HAP-1 (cell line): ENCODE measurements around the gene UBE2B.
"Not testable (repeated sequence)": the region's sequence is repeated elsewhere in the genome, so short reads cannot be mapped to it uniquely, and the experiment has no call there.

Experiments used
- DNase-seq, 2 experiments: peaks; one replicate each; pipeline ENCODE4 v3.0.0-alpha.2; 2016 to 2020; ENCODE audit warnings: low spot score in 2 of 2
- H3K27me3 ChIP-seq: fragments of 250-450 bp; sonication (Bioruptor Pico); 2 replicates; pipeline ENCODE4 v1.5.1; 2020; ENCODE audit warnings: low read depth, mild to moderate bottlenecking, moderate library complexity
- H3K36me3 ChIP-seq: fragments of 250-450 bp; sonication (Bioruptor Pico); replicated peaks from 2 replicates; pipeline ENCODE4 v1.5.1; 2020; ENCODE audit warnings: mild to moderate bottlenecking
- H3K4me1 ChIP-seq: fragments of 250-450 bp; sonication (Bioruptor Pico); 2 replicates; pipeline ENCODE4 v1.5.1; 2020; ENCODE audit warnings: mild to moderate bottlenecking
- H3K4me3 ChIP-seq: fragments of 250-450 bp; sonication (Bioruptor Pico); 2 replicates; pipeline ENCODE4 v1.5.1; 2020; ENCODE audit warnings: mild to moderate bottlenecking, moderate library complexity
- H3K9me3 ChIP-seq: fragments of 250-450 bp; sonication (Bioruptor Pico); 2 replicates; pipeline ENCODE4 v1.5.1; 2020; ENCODE audit warnings: mild to moderate bottlenecking, moderate library complexity
- in situ Hi-C: fragments of 300-500 bp; cut with MboI; formaldehyde crosslinking; loops from 3 replicates; pipeline ENCODE4 v1.14.3; 2020; ENCODE audit warnings: low sequenced_read_pairs, inconsistent platforms, mixed read lengths

UBE2B gene

DNA sequence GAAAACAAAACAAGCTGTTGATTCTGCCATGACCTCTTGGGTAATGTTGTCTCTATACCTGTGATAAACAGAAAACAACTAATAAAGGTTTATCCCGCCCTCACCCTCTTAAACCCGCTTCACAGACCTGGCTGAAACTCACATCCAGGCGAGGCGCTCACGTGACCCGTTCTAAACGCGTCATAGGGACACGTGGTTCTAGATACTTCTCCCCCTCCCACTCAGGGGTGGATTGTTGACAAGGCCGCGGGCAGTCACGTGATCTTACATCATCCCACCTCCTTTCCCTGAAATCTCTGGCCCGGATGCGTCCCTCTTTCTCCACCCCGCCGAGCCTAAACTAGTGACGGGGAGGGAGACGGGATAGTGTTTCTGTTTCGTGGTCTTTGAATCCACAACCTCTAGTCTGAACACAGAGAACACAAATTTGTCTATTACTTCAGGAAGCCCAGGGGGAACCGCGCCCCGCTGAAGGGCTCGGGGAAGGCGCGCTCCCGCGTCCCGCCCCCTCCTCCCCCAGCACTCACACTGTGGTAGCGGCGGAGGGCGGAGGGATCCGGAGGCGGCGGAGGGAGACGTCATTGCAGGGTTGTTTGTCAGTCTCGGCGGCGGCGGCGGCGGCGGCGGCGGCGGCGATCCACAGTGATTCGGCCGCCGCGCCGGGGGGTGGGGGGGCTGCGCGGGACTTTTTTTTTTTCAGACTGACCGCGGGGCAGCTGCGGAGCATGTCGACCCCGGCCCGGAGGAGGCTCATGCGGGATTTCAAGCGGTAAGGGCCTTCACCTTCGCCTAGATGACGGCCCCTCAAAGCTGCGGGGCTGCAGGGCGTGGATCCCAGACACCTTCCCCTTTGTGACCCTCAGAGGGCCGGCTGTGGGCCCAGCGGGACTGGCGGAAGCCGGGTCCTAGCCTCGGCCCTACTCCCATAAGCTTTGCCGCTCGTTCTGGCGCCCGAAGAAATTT, at the start of gene UBE2B:
Gene UBE2B, plus strand, starts transcription at position 699 of the 963 bp plus-strand sequence. Its CDS starts 27 bp downstream, at position 726.
- no peaks in the 10 kb centered on the region for H3K27me3 ChIP-seq
- in situ Hi-C loops, result loop anchor here (5.0 kb wide), 1 partner anchor 156 kb away; the partner anchor contains the start of gene JADE2
- H3K36me3 ChIP-seq, result peaks cover 6% of the 10 kb centered on the region
- H3K4me3 ChIP-seq, result peak within 1 kb of the TSS; percentile 94
- H3K4me1 ChIP-seq, result peaks cover 5% of the 10 kb centered on the region
- H3K9me3 ChIP-seq, result no peaks in the 10 kb centered on the region
- peak; percentile 98 for DNase-seq

- in situ Hi-C loops, result no loop called here
Measured at GRCh38 chr5:134327327-134327726, 44.0 kb upstream of the UBE2B start.

GRCh38 chr5:134328619-134329018, 42.8 kb upstream of the UBE2B start:
- Histone ChIP-seq H3K9me3 (no peaks in the 10 kb centered on the region; the same call in 1 of the 2 replicates), H3K27me3 (no peaks in the 10 kb centered on the region), H3K4me1 (no peaks in the 10 kb centered on the region), H3K36me3 (no peaks in the 10 kb centered on the region), H3K4me3 (no peak overlapping the region)
- in situ Hi-C loops, result no loop called here
- no peak for DNase-seq

More at GRCh38 chr5:134327327-134327726, 44.0 kb upstream of the UBE2B start:
- H3K27me3 ChIP-seq, result no peaks in the 10 kb centered on the region
- H3K9me3 ChIP-seq, result no peaks in the 10 kb centered on the region; the same call in 1 of the 2 replicates
- no peak overlapping the region for H3K4me3 ChIP-seq
- H3K36me3 ChIP-seq, result no peaks in the 10 kb centered on the region
- peak in 1 of 2 experiments; percentile 38 for DNase-seq
- no peaks in the 10 kb centered on the region for H3K4me1 ChIP-seq

GRCh38 chr5:134336833-134337232, 34.5 kb upstream of the UBE2B start:
- H3K36me3 ChIP-seq, DNase-seq, H3K9me3 ChIP-seq, in situ Hi-C loops, H3K4me3 ChIP-seq, H3K4me1 ChIP-seq, H3K27me3 ChIP-seq: not testable (repeated sequence)

DNA sequence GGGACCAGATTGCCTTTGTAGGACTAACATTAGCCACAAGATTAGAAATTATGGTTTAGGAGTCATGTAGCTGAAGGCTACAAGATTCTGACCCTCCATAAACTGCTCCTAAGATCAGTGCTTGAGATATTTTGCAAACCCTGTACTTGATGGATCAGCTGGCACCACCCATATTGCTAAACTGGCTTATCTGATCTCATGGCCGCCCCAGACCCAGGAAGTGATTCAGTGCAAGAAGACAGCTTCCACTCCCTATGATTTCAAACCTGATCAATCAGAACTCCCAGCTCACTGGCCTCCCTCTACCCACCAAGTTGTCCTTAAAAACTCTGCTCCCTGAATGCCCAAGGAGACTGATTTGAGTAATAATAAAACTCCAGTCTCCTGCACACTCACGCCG, 27.9 kb upstream of the UBE2B start:
- H3K27me3 ChIP-seq, in situ Hi-C loops, H3K4me1 ChIP-seq, H3K36me3 ChIP-seq, H3K4me3 ChIP-seq, DNase-seq, H3K9me3 ChIP-seq: not testable (repeated sequence)

- in situ Hi-C loops, H3K4me3 ChIP-seq: not testable (repeated sequence)
Measured at GRCh38 chr5:134345476-134345875, 25.9 kb upstream of the UBE2B start.

GRCh38 chr5:134345996-134346395, 25.4 kb upstream of the UBE2B start:
- Histone ChIP-seq H3K9me3 (no peaks in the 10 kb centered on the region), H3K4me3 (no peak overlapping the region), H3K4me1 (no peaks in the 10 kb centered on the region), H3K27me3 (no peaks in the 10 kb centered on the region), H3K36me3 (no peaks in the 10 kb centered on the region)
- in situ Hi-C loops, result no loop called here
- no peak for DNase-seq

More at GRCh38 chr5:134345476-134345875, 25.9 kb upstream of the UBE2B start:
- H3K36me3 ChIP-seq, H3K9me3 ChIP-seq, H3K27me3 ChIP-seq, H3K4me1 ChIP-seq, DNase-seq: not testable (repeated sequence)

GRCh38 chr5:134349463-134349862, 21.9 kb upstream of the UBE2B start:
- Histone ChIP-seq H3K27me3 (no peaks in the 10 kb centered on the region), H3K9me3 (no peaks in the 10 kb centered on the region), H3K4me3 (no peak overlapping the region), H3K36me3 (no peaks in the 10 kb centered on the region), H3K4me1 (no peaks in the 10 kb centered on the region)
- in situ Hi-C loops, result no loop called here
- no peak for DNase-seq

GRCh38 chr5:134355681-134356080, 15.7 kb upstream of the UBE2B start:
- DNase-seq, result no peak
- Histone ChIP-seq H3K9me3 (no peaks in the 10 kb centered on the region), H3K36me3 (no peaks in the 10 kb centered on the region), H3K27me3 (no peaks in the 10 kb centered on the region), H3K4me1 (no peaks in the 10 kb centered on the region), H3K4me3 (no peak overlapping the region)
- in situ Hi-C loops, result no loop called here

DNA sequence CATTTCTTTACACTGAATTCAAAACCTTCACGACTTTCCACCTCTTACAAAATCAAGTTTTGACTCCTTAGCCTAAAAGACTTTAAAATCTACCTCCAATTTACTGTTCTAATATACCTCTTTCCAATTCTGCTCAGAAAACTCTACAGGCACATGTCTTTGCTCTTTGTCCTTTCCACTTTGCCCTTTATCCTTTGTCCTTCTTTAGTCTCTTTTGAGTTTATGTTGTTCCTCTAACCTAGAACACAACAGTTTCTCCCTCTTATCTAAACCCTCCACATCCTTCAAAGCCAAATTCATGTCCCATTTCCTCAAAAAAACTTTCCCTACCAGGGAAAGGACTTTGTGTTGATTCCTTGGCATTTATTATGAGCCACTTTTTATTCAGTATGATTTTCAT, 5.8 kb upstream of the UBE2B start:
- in situ Hi-C loops, result no loop called here
- 0 out of 2 replicates have a peak, but pooled peaks cover 3% of the 10 kb centered on the region for H3K36me3 ChIP-seq
- no peaks in the 10 kb centered on the region for H3K27me3 ChIP-seq
- H3K9me3 ChIP-seq, result no peaks in the 10 kb centered on the region
- 0 out of 2 replicates have a peak overlapping the region, but pooled peaks have one; percentile 0 for H3K4me3 ChIP-seq
- peaks cover 12% of the 10 kb centered on the region for H3K4me1 ChIP-seq
- no peak for DNase-seq

DNA sequence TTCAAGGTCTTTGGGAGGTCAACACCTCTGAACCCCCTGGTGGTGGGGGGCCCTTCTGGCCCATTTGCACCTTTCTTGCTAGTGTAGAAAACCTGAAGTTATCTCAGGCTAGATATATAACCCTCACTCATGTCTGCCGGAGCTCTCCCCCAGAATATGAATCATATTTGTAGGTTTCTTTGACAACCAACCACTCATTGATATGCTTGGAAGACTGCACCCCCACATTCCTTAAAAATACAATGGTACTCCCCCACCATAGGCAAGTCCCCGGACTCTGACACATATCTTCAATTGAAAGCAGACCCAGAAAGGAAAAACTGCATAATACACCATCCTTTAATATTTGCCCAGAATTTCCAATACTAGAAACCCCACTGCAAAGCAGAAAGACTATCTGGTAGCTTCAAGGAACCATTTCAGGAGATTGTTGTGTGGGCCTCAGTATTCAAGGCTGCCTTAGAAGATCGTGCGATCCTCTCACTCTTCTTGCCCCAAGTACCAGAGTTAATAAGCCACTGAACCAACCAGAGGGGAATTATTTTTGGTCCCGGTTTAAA, 978 bp upstream of the UBE2B start:
- Histone ChIP-seq H3K4me1 (peaks cover 13% of the 10 kb centered on the region), H3K4me3 (peak overlapping the region; percentile 94), H3K9me3 (no peaks in the 10 kb centered on the region), H3K36me3 (peaks cover 6% of the 10 kb centered on the region), H3K27me3 (no peaks in the 10 kb centered on the region)
- DNase-seq, result no peak
- in situ Hi-C loops, result loop anchor here (5.0 kb wide), 1 partner anchor 157 kb away; the partner anchor contains the start of gene JADE2

- DNase-seq, result peak; percentile 55 to 78
- Histone ChIP-seq H3K36me3 (peaks cover 10% of the 10 kb centered on the region), H3K4me1 (peaks cover 3% of the 10 kb centered on the region; the same call in 1 of the 2 replicates), H3K9me3 (no peaks in the 10 kb centered on the region), H3K4me3 (peak overlapping the region; percentile 94), H3K27me3 (no peaks in the 10 kb centered on the region)
- in situ Hi-C loops, result loop anchor here (5.0 kb wide), 1 partner anchor 155 kb away; the partner anchor contains the start of gene JADE2
Measured at GRCh38 chr5:134371834-134372340, 518 bp downstream of the UBE2B start.

- H3K9me3 ChIP-seq, DNase-seq, H3K4me3 ChIP-seq, H3K4me1 ChIP-seq, H3K27me3 ChIP-seq: not testable (repeated sequence)
- in situ Hi-C loops, result loop anchor here (5.0 kb wide), 1 partner anchor 154 kb away; the partner anchor contains the start of gene JADE2
- peaks cover 15% of the 10 kb centered on the region for H3K36me3 ChIP-seq
Measured at GRCh38 chr5:134373633-134374032, 2.3 kb downstream of the UBE2B start.
